Measurements from ENCODE around the gene TMEM108.

Gene TMEM108

DNA sequence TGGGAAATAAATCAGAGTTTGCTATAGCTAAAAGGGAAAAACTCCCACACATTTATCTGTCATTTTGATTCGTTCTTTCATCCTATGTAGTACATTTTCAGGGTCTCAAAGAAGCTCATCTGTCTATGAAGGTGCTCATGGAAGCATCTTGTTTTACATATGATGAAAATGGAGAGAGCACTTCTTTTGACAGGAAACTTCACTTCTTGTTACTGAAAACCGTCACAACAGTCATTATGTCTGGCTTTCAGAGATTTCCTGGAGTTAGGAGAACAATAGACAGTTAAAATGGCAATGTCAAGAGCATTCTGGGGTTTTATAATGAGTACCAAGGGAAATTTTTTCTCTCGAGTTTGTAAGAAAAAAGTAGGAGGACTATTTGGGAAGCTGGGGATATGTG is 83.3 kb downstream of the TMEM108 start:
- DNase-seq, result no peak

DNA sequence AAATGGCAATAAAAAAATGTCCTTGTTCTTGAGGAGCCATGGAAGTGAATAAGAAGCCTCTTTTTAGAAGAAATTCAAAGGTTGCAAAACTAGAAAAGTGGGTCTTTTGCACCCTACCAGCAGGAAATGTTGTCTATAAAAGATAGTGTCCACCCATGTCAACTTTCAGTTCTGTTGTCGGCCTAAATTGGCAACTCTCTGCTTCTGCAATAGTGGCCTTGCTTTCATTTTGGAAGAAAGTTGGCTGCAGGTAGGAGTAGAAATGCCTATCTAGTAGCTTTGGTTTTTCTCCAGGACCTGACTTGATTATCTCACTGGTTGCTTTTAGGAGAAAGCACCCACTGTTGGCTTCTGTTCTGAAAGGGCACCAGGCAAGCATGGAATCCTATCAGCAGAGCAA is 85.4 kb downstream of the TMEM108 start:
- no peak for DNase-seq

DNA sequence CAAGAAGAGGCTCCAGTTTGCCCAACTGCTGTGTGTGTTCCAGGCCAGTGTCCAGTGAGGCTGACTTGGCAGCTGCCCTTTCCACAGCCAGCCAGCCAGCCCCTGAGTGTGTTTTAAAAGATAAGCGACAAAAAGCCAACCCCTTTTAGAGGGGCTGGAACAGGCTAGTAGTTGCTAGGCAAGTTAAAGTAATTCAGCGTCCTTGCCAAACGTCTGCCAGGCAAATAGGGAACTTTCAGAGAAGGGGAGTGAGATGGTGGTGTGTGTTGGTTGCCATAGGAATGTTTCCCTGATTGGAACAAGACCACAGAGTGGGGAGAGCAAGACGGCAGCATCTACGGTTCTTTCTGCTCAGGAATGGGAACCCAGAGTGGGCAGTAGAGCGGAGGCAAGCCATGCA is 86.3 kb downstream of the TMEM108 start:
- no peak for DNase-seq

DNA sequence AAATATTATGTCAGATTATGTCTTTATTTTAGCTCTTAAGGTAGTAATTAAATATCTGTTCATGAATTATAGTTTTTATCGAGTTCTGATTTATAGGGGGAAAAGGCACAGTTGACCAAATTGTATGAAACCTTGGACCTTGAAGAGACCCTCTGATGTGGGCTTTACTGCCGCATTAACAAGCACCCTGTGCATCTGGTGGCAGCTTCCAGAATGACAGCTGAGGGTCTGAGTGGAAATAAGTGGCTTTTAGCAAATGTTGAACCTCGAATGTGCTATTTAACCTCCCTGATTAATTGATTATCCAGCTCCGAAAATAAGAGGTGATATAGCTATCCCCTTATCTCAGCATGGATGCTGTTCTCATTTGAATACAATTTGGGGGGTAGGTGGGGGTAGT is 87.0 kb downstream of the TMEM108 start:
- DNase-seq, result no peak

DNA sequence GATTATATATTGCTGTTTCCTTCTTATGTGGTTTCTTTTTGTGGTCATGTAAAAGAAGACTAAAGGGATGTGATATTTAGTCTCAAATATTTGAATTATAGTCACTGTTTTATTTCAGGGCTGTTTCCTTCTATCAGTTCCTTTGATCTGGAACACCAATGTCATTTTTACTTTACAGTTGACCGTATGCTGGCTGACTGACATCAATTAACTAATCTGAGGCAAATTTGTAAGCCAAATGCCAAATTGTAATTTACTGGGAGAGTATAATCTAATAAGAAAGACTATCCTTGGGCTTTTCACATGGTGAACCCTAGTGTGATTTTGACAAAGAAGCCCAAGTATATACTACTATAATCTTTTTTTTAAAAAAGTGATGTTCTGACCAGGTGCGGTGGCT is 87.6 kb downstream of the TMEM108 start:
- DNase-seq, result no peak

DNA sequence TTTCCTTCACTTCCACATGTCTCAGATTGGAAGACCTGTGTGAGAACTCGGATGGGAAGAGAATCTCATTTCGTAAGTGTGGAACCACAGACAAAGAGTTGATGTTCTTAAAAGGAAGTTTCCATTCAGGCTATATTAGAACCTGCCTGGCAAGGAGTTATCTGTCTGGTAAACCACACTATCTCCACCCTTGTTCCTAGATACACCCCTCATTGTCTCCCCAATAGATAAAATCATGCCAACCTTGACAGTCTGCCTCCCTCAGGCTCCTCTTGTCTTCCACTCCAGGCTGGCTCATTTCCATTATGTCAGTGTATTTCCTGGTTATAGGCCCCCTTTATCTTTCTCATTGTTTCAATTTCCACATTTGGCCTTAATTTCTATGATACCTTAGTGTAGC is 89.2 kb downstream of the TMEM108 start:
- DNase-seq, result no peak

DNA sequence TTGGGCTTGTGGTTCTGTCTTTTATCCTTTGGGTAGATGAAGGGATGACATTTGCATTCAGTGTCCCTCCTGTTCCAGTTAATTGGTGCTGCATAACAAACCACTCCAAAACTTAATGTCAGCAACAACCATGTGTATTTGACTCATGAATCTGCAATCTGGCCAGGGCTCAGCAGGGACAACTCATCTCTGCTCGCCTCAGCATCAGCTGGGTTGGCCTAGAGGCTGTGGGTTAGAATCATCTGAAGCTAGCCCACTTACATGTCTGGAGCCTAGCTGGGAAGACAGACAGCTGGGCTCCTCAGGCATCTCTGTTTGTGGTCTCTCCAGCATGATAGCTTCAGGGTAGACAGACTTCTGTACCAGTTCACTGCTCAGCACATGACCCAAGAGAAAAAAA is 92.0 kb downstream of the TMEM108 start:
- no peak for DNase-seq

DNA sequence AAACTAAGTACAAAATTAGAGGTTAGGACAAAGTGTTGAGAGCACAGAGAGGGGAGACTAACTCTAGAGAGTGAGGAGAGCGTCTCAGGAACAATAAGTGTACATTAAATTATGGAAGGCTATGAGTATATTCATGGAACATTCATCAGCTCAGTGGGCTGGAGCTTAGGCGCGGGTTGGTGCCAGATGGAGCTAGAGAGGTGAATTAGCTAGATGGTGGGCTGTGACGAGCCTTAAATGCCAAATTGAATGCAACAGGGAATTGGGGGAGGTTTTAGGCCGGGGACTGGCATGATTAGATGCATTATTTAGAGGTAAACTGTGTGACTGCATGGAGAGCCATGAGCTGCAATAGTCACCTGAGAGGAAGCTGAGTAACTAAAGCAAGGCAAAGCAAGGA is 97.1 kb downstream of the TMEM108 start:
- no peak for DNase-seq

DNA sequence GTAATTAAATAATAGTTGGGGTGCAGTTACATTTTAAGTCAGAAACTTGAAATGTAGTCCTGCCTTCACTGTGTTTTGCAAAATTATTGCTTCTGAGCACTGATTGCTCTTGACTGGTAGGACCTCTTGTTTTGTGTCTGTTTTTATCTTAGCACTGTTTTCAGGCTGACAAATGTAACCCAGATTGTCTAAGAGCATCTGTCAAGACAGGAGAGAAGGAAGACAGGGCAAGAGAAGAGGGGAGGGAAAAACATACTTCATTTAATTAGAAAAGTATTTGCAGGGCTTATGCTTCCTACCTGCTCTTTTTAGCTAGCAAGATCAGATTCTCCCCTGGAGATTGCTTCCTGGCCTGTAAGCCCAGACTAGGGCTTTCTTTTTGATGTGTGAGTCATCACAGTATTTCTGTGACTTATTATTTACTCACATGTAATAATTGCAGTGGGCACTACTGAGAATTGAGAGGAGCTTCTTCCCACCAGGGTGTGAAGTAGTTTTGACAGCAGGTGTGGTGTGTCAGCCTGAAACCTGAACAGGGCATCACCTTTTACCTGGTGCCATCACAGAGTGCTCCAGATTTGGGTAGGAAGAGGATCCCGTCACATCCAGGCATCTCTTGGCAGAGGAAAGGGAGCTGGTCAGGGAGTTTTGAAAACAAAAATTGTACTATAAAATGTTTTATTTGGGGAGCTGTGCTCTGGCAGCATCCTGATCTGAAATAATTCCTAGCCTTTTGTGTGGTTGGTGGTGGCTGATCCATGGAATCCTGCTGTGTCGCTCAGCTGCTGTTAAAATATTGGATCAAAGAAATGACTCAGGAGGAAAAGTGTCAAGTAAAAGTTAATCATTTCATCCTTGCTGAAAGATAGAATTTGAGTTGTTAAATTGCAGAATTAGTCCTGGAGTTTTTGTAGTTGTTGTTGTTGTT is 98.2 kb downstream of the TMEM108 start:
- no peak for DNase-seq

DNA sequence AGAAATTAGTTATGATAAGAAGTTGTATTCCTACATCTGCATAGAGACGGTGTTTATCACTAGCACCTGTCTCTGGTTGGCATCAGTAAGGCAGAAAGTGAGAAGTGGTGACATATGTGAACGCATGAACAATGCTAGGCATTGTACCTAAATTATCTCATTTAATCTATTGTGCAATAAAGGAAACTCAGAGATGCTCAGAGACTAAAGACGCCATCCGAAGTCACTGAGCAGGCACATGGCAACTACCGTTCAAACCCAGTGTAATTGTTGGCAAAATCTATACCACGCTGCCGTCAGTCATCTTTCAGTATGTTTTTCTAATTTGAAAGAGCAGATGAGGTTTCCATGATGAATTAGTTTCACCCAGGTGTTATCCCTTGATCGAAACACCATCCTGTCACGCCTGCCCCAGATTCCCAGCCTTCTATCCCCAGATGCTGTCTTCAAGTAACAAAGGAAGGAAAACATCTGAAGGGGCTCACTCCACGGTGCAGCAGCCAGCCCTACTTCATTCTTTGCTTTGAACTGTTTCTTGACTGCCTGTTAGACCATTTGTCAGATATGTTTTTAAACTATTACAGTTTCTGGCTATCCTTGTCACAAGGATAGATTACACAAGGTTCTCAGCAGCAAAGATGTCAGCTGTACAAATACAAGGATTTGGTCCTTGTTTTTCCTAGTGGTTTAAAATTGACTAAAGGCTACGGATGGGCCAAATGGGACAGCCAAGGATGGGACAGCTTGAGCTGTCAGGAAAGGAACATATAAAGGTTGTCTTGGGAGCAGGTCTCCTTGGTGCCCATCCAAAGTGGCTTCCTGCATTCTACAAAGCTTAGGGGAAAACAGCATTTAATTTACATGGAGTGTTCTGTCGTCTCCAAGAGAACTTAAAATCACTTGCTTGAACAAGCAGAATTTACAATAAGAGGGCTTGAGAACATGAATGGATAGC is 99.1 kb downstream of the TMEM108 start:
- DNase-seq, result no peak

DNA sequence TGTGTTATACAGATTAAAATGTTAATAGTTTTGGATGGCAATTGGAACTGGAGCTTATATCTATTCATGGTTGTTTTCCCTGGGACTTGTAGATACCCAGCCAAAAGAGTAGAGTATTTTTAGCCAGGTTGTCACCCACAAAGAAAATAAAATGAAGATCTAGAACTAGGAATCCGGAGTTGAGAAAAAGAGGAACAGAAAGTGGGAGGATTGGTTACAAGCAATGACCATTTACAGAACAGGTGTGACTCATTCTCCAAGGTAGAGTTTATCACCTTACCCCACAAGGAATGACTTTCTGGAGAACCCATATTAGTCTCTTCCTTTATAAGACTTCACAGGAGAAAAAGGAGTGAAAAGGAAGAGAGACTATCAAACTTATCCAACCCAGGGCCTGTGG is 99.8 kb downstream of the TMEM108 start:
- no peak for DNase-seq

DNA sequence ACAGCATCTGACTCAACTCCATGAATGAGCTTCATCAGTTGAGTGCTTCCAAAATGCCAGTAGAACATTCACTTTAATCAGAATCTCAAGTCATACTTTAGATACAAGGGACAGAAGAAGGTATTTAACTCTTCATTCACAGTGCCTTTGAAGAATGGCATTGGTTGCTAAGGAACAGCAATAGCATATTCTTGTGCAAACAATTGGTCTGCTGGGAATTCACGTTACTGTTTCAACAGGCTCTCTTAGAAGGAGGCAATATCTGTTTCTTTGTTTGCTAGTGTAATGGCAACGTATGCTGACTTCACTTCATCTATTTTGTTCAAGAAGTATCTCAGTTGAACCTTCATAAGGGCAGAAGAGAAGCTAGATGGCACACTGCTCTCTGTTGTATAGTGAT is 113.9 kb downstream of the TMEM108 start:
- no peak for DNase-seq

DNA sequence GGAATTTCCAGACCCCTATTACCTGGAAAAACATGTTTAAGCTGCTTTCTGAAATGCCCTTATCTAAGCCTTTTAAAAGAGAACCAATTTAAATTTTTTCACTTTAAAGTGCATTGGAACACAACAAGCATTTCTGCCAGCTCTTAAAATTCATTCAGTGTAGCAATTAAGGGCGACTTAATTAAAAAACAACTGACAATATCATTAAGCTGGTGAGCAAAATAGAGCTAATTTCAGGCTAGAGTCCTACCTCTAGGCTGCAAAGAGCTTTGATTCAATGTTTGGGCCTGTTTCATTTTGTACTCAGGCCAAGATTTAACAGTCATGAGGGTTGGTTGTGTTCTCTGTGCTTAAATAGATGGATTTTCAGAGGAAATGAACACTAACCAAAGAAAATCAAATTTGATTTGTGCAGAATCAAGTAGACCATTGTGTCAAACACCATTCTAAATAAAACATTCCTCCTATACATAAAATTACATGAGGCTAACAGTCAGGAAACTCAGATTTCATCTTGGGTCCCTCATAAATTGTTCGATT is 114.6 kb downstream of the TMEM108 start:
- DNase-seq, result no peak

DNA sequence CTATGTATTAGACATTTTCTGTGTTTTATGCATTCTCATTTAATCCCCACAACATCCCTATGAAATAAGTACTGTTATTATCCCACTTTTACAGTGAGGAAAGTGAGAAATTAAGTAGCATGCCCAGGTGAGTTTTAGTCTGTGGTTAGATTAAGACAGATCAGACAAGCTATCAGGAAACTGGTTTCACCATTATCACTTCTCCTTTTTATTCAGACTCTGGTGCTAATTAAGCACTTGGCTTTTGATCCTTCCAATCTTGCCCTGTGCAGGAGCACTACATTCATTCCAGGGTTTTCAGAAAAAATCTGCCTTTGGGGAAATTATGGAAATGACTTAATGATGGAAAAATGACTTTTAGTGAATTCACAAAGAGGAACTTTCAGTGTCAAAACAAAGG is 115.2 kb downstream of the TMEM108 start:
- no peak for DNase-seq

DNA sequence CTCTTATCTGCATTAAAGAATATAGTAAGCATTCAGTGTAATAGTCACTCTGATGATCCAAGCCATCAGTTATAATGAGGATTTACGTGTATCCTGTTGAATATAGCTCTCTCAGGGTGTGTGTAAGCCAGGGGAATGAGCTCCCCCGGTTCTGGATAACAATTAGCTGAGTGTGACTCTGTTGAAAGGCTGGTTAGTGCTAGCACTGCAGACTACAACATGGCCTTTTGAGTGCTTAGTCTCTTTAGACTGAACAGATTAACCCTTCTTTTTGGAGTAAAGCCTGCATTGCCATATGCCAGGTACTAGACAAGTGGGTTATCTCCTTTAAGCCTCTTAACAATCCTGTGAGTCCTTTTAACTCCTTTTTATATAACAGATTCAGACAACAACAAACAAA is 119.5 kb downstream of the TMEM108 start:
- DNase-seq, result no peak

DNA sequence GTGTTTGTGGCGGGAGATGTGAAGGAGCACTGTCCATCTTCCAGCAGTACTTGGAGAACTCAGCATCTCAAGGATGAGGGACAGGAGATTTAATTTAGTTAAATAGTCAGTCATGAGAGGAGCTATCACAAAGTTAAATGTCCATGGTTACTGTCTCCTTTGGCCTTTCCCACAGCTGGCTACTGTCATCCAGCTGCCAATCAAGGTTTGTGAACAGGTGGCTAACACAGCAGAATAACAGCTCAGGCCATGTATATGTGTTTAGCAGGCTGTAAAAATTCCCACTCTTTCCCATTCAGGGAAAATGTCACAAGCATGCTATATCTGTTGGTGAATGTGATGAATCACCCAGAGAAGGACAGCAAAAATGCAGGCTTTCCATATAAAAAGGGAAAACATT is 120.5 kb downstream of the TMEM108 start:
- no peak for DNase-seq

DNA sequence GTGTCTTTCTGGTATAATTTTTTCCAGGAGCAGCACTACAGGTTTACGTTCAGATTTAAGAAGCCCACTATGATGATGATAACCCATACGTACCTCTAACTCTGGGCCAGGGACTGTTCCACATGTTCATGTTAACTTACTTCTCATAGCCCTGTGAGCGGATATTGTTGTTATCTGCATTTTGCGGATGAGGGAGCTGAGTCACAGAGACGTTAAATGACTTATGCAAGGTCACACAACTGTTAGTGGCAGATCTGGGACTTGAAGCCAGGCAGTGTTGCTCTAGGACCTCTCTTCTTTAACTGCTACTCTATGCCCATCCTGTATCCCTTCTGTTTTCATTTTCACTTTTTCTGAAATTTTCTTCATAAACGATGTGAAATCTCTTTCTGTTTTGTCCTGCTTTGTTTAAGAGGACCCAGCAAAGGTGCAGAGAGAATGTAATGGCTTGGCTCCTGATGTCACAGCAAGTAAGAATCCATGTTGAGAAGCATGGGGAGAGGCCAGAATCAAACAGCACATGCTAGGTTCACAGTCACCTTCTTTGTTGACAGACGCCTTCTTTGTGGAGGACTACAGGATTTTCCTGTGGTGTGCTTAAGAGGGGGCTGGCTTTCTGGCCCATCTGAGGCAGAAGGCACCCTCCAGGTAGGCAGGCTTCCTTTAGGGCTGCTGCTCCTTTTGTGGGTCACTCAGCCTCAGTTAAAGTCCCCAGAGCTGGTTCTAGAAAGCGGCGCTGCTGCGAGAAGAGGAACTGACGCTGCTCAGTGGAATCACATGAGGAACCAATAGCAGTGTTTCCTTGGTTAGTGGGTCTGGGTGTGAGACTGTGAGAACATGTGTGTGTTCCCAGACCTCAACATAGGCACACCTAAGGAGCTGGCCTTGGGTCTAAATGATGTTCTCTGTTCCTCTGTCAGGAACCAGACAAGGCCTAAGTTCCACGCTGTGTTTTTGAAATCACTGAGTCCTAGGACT is 121.6 kb downstream of the TMEM108 start:
- no peak for DNase-seq

DNA sequence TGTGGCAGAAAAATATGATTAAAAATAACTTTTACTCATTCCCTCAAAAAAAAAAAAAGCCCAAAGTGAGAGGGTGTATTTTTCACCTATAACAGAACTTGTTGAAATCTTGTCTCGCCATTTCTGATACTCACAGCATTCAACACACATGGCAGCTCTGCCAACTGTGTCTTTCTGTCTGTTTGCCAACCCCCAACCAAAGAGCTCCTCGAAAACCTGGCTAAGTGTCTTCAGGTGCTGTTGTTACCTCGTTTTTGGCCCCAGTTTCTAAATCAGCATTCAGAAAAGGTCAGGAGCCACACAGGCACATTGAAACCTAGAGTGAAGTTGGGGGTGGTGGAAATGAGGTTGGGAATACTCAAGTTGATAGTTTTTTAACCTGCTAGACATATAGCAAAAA is 123.5 kb downstream of the TMEM108 start:
- DNase-seq, result no peak

DNA sequence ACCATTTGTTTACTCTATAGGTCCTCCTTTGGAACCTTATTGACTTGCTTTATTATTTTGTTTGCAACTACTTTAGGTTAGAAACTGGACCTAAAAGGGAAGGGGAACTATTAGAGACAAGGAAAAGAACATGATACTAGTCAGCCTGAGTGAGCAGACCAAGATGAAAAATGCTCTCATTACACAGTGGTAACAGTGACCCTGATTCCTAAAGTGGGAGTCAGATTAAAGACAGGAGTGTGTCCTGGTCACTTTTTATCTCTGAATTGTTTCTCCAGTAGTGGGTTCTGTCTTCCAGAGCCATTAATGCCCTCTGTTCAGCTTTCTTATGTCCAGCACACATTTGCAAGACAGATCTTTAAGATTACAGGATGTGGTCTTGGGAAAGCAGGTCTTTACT is 124.1 kb downstream of the TMEM108 start:
- no peak for DNase-seq

DNA sequence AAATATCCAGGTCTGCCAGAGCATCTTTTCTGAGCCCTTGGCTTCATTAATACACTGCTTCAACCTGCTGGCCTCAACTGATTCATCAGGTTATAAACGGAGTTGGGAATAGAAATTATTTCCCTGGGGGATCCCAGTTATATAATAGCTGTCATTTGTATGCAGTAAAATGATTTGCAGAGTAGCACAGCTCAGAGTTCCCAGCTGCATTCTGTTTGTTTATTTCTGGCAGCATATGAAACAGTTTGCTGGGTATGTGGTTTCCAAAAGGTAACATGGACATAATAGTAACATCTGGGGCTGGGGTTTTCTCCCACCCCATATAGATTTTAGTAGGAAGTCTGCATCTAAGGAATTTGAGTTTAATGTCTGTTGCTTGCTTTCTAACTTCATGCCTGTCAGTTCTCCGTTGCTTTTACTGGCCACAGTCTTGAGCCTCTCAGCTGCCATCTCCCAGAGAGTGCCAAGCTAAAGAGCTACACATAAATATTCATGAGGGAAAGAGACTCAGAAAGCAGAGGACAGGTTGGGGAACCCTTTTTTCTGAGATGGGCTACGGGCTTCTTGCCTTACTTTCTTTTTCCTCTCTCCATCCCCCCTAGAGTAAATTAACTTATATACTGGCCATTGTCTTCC is 124.6 kb downstream of the TMEM108 start:
- no peak for DNase-seq

DNA sequence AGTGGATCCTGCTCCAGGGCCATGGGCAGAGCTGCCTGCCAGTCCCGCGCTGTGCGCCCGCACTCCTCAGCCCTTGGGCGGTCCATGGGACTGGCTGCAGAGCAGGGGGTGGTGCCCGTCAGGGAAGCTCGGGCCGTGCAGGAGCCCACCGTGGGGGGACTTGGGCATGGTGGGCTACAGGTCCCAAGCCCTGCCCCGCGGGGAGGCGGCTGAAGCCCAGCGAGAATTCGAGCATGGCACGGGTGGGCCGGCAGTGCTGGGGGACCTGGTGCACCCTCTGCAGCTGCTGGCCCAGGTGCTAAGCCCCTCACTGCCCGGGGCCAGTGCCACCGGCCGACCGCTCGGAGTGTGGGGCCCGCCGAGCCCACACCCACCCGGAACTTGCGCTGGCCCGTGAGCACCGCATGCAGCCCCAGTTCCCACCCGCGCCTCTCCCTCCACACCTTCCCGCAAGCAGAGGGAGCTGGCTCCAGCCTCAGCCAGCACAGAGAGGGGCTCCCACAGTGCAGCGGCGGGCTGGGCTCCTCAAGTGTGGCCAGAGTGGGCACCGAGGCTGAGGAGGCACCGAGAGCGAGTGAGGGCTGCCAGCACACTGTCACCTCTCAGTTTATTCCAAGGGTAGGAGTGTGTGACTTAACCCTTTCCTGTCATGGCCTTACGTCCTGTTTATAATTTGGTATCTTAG is 129.3 kb downstream of the TMEM108 start:
- no peak for DNase-seq

Data from activated naive CD4-positive, alpha-beta T cell treated with Interleukin-2 at 50 U/mL for 16 hours (primary cell).